Colonic mucosa (tissue), 4 donors: ENCODE measurements around the gene MCM5. TPM values are rescaled to one million over a fixed set of nuclear protein-coding genes. Genes with fewer than 3 reads are reported as not detected.

Source experiments
- DNase-seq: peaks from one replicate; pipeline ENCODE4 v3.0.0-alpha.2; 2020
- H3K27ac ChIP-seq: fragments of 200-600 bp; one replicate; pipeline ENCODE4 v1.8.0; 2021
- H3K27me3 ChIP-seq: fragments of 200-600 bp; one replicate; pipeline ENCODE4 v1.8.0; 2021
- H3K36me3 ChIP-seq: fragments of 200-600 bp; one replicate; pipeline ENCODE4 v1.8.0; 2021
- H3K4me1 ChIP-seq: fragments of 200-600 bp; one replicate; pipeline ENCODE4 v1.8.0; 2021; ENCODE audit warnings: mild to moderate bottlenecking
- H3K4me3 ChIP-seq: fragments of 200-600 bp; one replicate; pipeline ENCODE4 v1.8.0; 2021
- H3K9ac ChIP-seq, 2 donors: one replicate each; pipeline ENCODE4 v1.7.0; 2013; ENCODE audit warnings: control low read depth in 2 of 2, low read depth in 2 of 2, low read length in 2 of 2
- H3K9me3 ChIP-seq: fragments of 200-600 bp; one replicate; pipeline ENCODE4 v1.8.0; 2021
- intact Hi-C: fragments of 100-400 bp; cut with DNase I; formaldehyde crosslinking; loops from one replicate; pipeline ENCODE4 v1.14.1; 2022
- total RNA-seq, 2 donors: library from RNA; stranded (reverse); fragmentation: NEBNext Ultra II Directional in 1 of 2; extraction: Animal tissue kit (Norgen Biotek cat#: 25700) in 1 of 2; gene quantifications; one replicate each; pipeline ENCODE4 v1.2.1, GENCODE V29; 2021
- TF ChIP-seq, protein P1 (sequence below): fragments of 200-600 bp; IDR thresholded peaks from one replicate; pipeline ENCODE4 v1.8.0; 2022; ENCODE audit warnings: antibody characterized with exemption, mild to moderate bottlenecking
- donor health status: healthy.
- donor health status: DM: no; HTN: no; CAD: no.
- donor health status: DM: no; HTN: no; CAD: no.

Gene MCM5
- total RNA-seq, 2 donors from 2014 or later: 33.0 to 120 TPM

DNA sequence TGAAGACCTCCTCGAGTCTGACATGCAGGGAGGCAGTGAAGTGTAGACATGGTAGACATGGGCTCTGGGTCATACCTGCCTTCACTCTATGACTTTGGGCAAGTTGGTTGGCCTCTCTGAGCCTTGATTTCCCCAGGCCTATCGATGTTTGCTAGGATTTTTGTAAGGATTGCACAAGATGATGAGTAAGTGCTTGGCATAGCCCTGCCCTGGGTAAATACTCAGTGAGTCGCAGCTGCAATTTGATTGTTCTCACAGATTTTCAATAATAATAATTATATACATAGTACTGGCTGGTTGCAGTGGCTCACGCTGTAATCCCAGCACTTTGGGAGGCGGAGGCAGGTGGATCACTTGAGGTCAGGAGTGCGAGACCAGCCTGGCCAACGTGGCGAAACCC, 18.1 kb downstream of the MCM5 start:
- Histone ChIP-seq H3K4me3 (no peak overlapping the region), H3K4me1 (no peaks in the 10 kb centered on the region), H3K27me3 (no peaks in the 10 kb centered on the region), H3K27ac (no peak overlapping the region), H3K9me3 (no peaks in the 10 kb centered on the region), H3K9ac (no peak overlapping the region), H3K36me3 (no peaks in the 10 kb centered on the region)
- DNase-seq: no peak
- TF ChIP-seq, protein P1, sequence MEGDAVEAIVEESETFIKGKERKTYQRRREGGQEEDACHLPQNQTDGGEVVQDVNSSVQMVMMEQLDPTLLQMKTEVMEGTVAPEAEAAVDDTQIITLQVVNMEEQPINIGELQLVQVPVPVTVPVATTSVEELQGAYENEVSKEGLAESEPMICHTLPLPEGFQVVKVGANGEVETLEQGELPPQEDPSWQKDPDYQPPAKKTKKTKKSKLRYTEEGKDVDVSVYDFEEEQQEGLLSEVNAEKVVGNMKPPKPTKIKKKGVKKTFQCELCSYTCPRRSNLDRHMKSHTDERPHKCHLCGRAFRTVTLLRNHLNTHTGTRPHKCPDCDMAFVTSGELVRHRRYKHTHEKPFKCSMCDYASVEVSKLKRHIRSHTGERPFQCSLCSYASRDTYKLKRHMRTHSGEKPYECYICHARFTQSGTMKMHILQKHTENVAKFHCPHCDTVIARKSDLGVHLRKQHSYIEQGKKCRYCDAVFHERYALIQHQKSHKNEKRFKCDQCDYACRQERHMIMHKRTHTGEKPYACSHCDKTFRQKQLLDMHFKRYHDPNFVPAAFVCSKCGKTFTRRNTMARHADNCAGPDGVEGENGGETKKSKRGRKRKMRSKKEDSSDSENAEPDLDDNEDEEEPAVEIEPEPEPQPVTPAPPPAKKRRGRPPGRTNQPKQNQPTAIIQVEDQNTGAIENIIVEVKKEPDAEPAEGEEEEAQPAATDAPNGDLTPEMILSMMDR: no peak
- intact Hi-C loops: no loop called here

DNA sequence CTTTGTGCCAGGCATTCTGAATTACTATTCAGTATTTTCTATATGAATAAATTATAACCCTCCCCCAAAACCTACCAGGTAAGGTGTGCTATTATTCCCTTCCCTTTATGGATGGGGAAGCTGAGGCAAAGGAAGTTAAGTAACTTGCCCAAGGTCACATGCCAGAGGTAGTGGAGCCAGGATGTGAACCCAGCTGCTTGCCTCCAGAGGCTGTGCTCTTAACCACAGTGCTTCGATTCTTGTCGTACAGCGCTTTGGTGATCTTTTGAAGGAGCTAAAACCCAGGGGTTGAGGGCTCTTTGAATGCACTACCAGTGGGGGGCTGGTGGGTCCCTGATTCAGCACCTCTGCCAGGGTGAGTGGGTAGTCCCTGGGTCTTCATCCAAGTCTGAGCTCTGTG, 18.8 kb downstream of the MCM5 start:
- intact Hi-C loops: no loop called here
- TF ChIP-seq, protein P1: no peak
- Histone ChIP-seq H3K27ac (no peak overlapping the region), H3K9ac (no peak overlapping the region), H3K36me3 (no peaks in the 10 kb centered on the region), H3K4me3 (no peak overlapping the region), H3K9me3 (no peaks in the 10 kb centered on the region), H3K4me1 (no peaks in the 10 kb centered on the region), H3K27me3 (no peaks in the 10 kb centered on the region)
- no peak for DNase-seq

DNA sequence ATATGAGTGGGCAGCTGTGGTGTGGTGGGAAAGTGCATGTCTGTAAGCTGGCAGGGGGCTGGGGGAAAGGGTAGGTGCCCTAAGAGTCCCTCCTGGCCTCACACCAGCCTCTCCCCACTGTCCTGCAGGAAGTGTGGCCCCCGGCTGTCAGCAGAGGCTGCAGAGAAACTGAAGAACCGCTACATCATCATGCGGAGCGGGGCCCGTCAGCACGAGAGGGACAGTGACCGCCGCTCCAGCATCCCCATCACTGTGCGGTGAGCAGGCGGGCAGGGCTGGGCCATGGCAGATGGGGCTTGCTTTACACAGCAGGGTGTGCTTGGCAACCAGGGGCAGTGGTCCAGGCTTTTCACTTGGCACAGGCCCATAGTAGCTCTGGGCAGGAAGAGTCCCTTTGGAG, 19.8 kb downstream of the MCM5 start:
- H3K27ac ChIP-seq: no peak overlapping the region
- H3K4me1 ChIP-seq: no peaks in the 10 kb centered on the region
- no peak overlapping the region for H3K9ac ChIP-seq
- DNase-seq: no peak
- intact Hi-C loops: no loop called here
- no peak overlapping the region for H3K4me3 ChIP-seq
- H3K27me3 ChIP-seq: no peaks in the 10 kb centered on the region
- H3K36me3 ChIP-seq: no peaks in the 10 kb centered on the region
- TF ChIP-seq, protein P1: no peak
- no peaks in the 10 kb centered on the region for H3K9me3 ChIP-seq

DNA sequence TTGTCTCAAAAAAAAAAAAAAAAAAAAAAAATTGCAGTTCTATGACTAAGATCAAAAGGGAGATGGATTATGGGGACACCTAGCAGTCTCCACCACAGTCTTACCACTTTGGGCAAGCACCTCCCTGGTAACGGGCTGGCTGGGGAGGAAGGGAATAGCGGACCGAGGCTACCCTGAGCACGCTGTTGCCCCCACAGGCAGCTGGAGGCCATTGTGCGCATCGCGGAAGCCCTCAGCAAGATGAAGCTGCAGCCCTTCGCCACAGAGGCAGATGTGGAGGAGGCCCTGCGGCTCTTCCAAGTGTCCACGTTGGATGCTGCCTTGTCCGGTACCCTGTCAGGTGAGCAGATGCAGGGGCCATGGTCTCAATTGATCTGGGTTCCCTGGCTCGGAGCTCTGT, 21.2 kb downstream of the MCM5 start:
- no peak overlapping the region for H3K4me3 ChIP-seq
- no peaks in the 10 kb centered on the region for H3K4me1 ChIP-seq
- no peak for DNase-seq
- H3K9ac ChIP-seq: no peak overlapping the region
- no peaks in the 10 kb centered on the region for H3K36me3 ChIP-seq
- H3K9me3 ChIP-seq: no peaks in the 10 kb centered on the region
- intact Hi-C loops: no loop called here
- H3K27me3 ChIP-seq: no peaks in the 10 kb centered on the region
- TF ChIP-seq, protein P1: no peak
- no peak overlapping the region for H3K27ac ChIP-seq

GRCh38 chr22:35422145-35422544, 22.2 kb downstream of the MCM5 start:
- H3K9me3 ChIP-seq: no peaks in the 10 kb centered on the region
- TF ChIP-seq, protein P1: no peak
- no peaks in the 10 kb centered on the region for H3K4me1 ChIP-seq
- H3K4me3 ChIP-seq: no peak overlapping the region
- no peak overlapping the region for H3K9ac ChIP-seq
- DNase-seq: no peak
- no peaks in the 10 kb centered on the region for H3K36me3 ChIP-seq
- no peak overlapping the region for H3K27ac ChIP-seq
- intact Hi-C loops: no loop called here
- no peaks in the 10 kb centered on the region for H3K27me3 ChIP-seq

DNA sequence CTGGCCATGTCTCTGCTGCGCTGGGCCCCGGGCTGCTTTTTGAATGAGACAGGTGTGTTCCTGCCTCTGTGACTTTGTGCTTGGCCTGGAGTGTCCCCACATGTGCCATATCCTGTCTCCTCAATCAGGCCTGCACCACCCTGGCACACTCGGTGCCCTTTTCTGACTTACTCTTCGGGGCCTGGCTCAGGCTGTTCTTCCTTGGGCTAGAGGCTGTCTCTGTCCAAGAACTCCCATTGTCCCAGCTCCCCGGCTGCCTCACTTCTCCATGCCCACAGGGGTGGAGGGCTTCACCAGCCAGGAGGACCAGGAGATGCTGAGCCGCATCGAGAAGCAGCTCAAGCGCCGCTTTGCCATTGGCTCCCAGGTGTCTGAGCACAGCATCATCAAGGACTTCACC, 23.0 kb downstream of the MCM5 start:
- no peak for DNase-seq
- Histone ChIP-seq H3K36me3 (no peaks in the 10 kb centered on the region), H3K27ac (no peak overlapping the region), H3K4me3 (no peak overlapping the region), H3K27me3 (no peaks in the 10 kb centered on the region), H3K9ac (no peak overlapping the region), H3K9me3 (no peaks in the 10 kb centered on the region), H3K4me1 (no peaks in the 10 kb centered on the region)
- intact Hi-C loops: no loop called here
- TF ChIP-seq, protein P1: no peak
